Activated naive CD4-positive, alpha-beta T cell treated with anti-CD3 and anti-CD28 coated beads, Interleukin-2, amount 10 ng/mL, durations not matched to agents 7 days and 5 days (primary cell): ENCODE results near the gene NTM.
"Not testable (repeated sequence)": the region's sequence is repeated elsewhere in the genome, so short reads cannot be mapped to it uniquely, and the experiment has no call there.

Source experiments
- CTCF ChIA-PET: fragments of 350-600 bp; sonication (Branson Sonifier 250); formaldehyde crosslinking; loops from one replicate; lab custom pipeline; 2021; ENCODE audit warnings: antibody characterized with exemption; lab: Charles Lee
- DNase-seq: peaks from one replicate; pipeline ENCODE4 v3.0.0-alpha.2; 2020
- H3K27ac Mint-ChIP-seq: one replicate; pipeline ENCODE4 v1.8.0; 2021; ENCODE audit warnings: mild to moderate bottlenecking, moderate library complexity, mixed read lengths
- H3K27me3 Mint-ChIP-seq: one replicate; pipeline ENCODE4 v1.8.0; 2021; ENCODE audit warnings: mild to moderate bottlenecking, mixed read lengths
- H3K36me3 Mint-ChIP-seq: one replicate; pipeline ENCODE4 v1.8.0; 2021; ENCODE audit warnings: mixed read lengths
- H3K4me1 Mint-ChIP-seq: one replicate; pipeline ENCODE4 v1.8.0; 2021; ENCODE audit warnings: mixed read lengths
- H3K4me3 Mint-ChIP-seq: one replicate; pipeline ENCODE4 v1.8.0; 2021; ENCODE audit warnings: mild to moderate bottlenecking, moderate library complexity, mixed read lengths
- H3K9me3 Mint-ChIP-seq: one replicate; pipeline ENCODE4 v1.8.0; 2021; ENCODE audit warnings: mixed read lengths

NTM gene

GRCh38 chr11:132058211-132058772 is 687.9 kb downstream of the NTM start:
- H3K9me3 Mint-ChIP-seq: peaks cover 6% of the 10 kb centered on the region
- CTCF ChIA-PET: no interaction called here
- H3K27ac Mint-ChIP-seq: no peak overlapping the region
- DNase-seq: no peak
- H3K36me3 Mint-ChIP-seq: no peaks in the 10 kb centered on the region
- no peaks in the 10 kb centered on the region for H3K27me3 Mint-ChIP-seq
- no peaks in the 10 kb centered on the region for H3K4me1 Mint-ChIP-seq
- H3K4me3 Mint-ChIP-seq: no peak overlapping the region

- H3K4me3 Mint-ChIP-seq: no peak overlapping the region
- no peak overlapping the region for H3K27ac Mint-ChIP-seq
- no peaks in the 10 kb centered on the region for H3K36me3 Mint-ChIP-seq
- no peaks in the 10 kb centered on the region for H3K27me3 Mint-ChIP-seq
- H3K4me1 Mint-ChIP-seq: no peaks in the 10 kb centered on the region
- DNase-seq: no peak
- CTCF ChIA-PET: no interaction called here
- peaks cover 10% of the 10 kb centered on the region for H3K9me3 Mint-ChIP-seq
Observed at GRCh38 chr11:132060567-132060966, 690.2 kb downstream of the NTM start.

GRCh38 chr11:132062031-132062430 is 691.6 kb downstream of the NTM start:
- H3K9me3 Mint-ChIP-seq: peaks cover 10% of the 10 kb centered on the region
- DNase-seq: no peak
- H3K27ac Mint-ChIP-seq: no peak overlapping the region
- CTCF ChIA-PET: no interaction called here
- H3K27me3 Mint-ChIP-seq: no peaks in the 10 kb centered on the region
- H3K4me3 Mint-ChIP-seq: no peak overlapping the region
- H3K4me1 Mint-ChIP-seq: no peaks in the 10 kb centered on the region
- no peaks in the 10 kb centered on the region for H3K36me3 Mint-ChIP-seq

DNA sequence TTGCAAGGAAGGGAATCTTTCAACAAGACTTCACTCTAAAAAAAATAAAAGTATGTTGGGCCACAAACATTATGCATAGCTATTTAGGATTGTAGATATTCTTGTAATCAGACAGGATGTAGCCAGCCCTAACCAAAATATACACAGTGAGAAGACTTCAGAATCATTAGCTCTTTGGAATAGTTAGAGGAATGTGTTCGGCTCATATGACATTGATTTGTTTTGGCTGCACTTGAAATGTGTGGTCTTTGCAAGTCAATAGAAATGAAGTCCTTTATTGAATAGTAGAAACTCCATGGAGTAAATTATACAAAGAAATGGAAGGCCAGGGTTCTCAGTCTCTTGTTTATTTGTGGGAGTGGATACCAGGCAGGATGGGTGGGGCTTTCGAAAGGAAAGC is 692.1 kb downstream of the NTM start:
- H3K27me3 Mint-ChIP-seq: no peaks in the 10 kb centered on the region
- H3K4me3 Mint-ChIP-seq: no peak overlapping the region
- CTCF ChIA-PET: no interaction called here
- H3K4me1 Mint-ChIP-seq: no peaks in the 10 kb centered on the region
- H3K9me3 Mint-ChIP-seq: peaks cover 10% of the 10 kb centered on the region
- no peak for DNase-seq
- H3K36me3 Mint-ChIP-seq: no peaks in the 10 kb centered on the region
- no peak overlapping the region for H3K27ac Mint-ChIP-seq

- no peak for DNase-seq
- H3K4me3 Mint-ChIP-seq: no peak overlapping the region
- CTCF ChIA-PET: no interaction called here
Observed at GRCh38 chr11:132064987-132065620, 694.7 kb downstream of the NTM start.

GRCh38 chr11:132068556-132068955 is 698.1 kb downstream of the NTM start:
- Mint-ChIP-seq H3K4me1 (no peaks in the 10 kb centered on the region), H3K9me3 (peaks cover 25% of the 10 kb centered on the region), H3K4me3 (no peak overlapping the region), H3K27me3 (no peaks in the 10 kb centered on the region), H3K27ac (no peak overlapping the region), H3K36me3 (no peaks in the 10 kb centered on the region)
- no peak for DNase-seq
- CTCF ChIA-PET: no interaction called here

More at GRCh38 chr11:132064987-132065620, 694.7 kb downstream of the NTM start:
- Mint-ChIP-seq H3K27ac (no peak overlapping the region), H3K36me3 (no peaks in the 10 kb centered on the region), H3K27me3 (no peaks in the 10 kb centered on the region), H3K4me1 (no peaks in the 10 kb centered on the region), H3K9me3 (peaks cover 23% of the 10 kb centered on the region)

- H3K27ac Mint-ChIP-seq, H3K36me3 Mint-ChIP-seq, DNase-seq, H3K4me3 Mint-ChIP-seq, H3K27me3 Mint-ChIP-seq, CTCF ChIA-PET, H3K4me1 Mint-ChIP-seq: not testable (repeated sequence)
- peaks cover 22% of the 10 kb centered on the region for H3K9me3 Mint-ChIP-seq
Observed at GRCh38 chr11:132069593-132069992, 699.2 kb downstream of the NTM start.

GRCh38 chr11:132070907-132071306 is 700.5 kb downstream of the NTM start:
- H3K27me3 Mint-ChIP-seq, DNase-seq, H3K27ac Mint-ChIP-seq, CTCF ChIA-PET, H3K4me1 Mint-ChIP-seq, H3K36me3 Mint-ChIP-seq, H3K4me3 Mint-ChIP-seq: not testable (repeated sequence)
- peaks cover 22% of the 10 kb centered on the region for H3K9me3 Mint-ChIP-seq

DNA sequence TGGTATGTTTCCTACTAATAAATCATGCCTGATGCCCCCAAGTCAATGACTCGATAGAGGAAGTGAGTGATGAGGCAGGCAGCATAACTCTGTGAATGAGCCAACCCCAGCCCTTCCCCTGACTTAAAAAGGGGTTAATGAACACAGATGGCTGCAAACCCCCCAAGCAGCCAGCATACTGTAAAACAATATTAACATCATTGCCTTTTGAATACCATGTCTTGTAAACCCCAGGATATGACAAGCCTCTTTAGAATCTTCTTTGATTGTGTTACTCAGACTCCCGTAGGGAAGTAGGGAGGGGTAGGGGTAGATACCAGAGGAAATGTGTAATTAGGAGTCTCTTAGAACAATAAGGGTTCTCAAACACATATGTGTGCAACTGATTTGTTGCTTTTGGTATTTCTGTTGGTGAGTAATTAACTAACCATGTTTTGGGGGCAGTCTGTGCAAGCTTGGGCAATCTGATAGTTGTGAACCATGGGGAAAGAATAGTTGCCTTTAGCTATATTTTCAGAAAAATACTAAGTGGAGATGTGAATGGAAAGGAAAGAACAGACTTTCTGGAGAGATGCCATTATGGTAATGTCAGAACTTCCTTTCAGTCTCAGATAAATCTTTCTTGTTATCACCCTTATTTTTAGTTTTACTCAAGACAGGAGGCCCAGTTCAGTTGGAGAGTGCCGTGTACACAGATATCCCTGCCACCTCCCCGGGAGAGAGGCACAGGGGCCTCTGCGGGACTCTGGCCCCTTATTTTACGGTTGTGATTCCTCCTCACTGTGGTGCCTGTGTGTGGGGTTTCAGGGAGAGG is 701.8 kb downstream of the NTM start:
- DNase-seq: no peak
- no peaks in the 10 kb centered on the region for H3K4me1 Mint-ChIP-seq
- peaks cover 22% of the 10 kb centered on the region for H3K9me3 Mint-ChIP-seq
- no peaks in the 10 kb centered on the region for H3K27me3 Mint-ChIP-seq
- H3K36me3 Mint-ChIP-seq: no peaks in the 10 kb centered on the region
- no peak overlapping the region for H3K27ac Mint-ChIP-seq
- CTCF ChIA-PET: no interaction called here
- no peak overlapping the region for H3K4me3 Mint-ChIP-seq

DNA sequence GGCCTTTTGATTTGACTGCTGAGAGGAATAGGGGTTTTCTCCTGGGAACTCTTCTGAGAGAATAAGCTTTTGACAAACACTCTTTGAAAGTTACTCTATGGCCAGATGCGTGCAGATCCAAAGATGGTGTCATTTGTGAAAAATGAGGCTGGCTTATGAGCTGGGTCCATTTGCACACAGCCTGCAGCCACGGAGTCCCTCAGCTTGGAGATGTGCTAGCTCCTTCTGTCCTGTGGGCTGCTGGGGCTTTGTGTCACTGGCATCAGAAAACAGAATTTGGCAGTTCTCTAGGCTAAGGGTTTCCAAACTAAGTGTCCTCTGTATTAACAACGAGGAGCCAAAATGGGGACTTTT is 702.4 kb downstream of the NTM start:
- CTCF ChIA-PET: no interaction called here
- no peak overlapping the region for H3K27ac Mint-ChIP-seq

GRCh38 chr11:132073787-132074186 is 703.4 kb downstream of the NTM start:
- CTCF ChIA-PET: no interaction called here
- no peak overlapping the region for H3K27ac Mint-ChIP-seq
- no peaks in the 10 kb centered on the region for H3K27me3 Mint-ChIP-seq
- no peaks in the 10 kb centered on the region for H3K36me3 Mint-ChIP-seq
- DNase-seq: no peak
- H3K4me3 Mint-ChIP-seq: no peak overlapping the region
- H3K9me3 Mint-ChIP-seq: peaks cover 14% of the 10 kb centered on the region
- H3K4me1 Mint-ChIP-seq: no peaks in the 10 kb centered on the region

More for the DNA sequence above, 702.4 kb downstream of the NTM start:
- no peak overlapping the region for H3K4me3 Mint-ChIP-seq
- H3K36me3 Mint-ChIP-seq: no peaks in the 10 kb centered on the region
- no peaks in the 10 kb centered on the region for H3K27me3 Mint-ChIP-seq
- no peak for DNase-seq
- H3K4me1 Mint-ChIP-seq: no peaks in the 10 kb centered on the region
- peaks cover 20% of the 10 kb centered on the region for H3K9me3 Mint-ChIP-seq

GRCh38 chr11:132075447-132075846 is 705.0 kb downstream of the NTM start:
- CTCF ChIA-PET: no interaction called here
- Mint-ChIP-seq H3K27me3 (no peaks in the 10 kb centered on the region), H3K9me3 (peaks cover 3% of the 10 kb centered on the region), H3K4me1 (no peaks in the 10 kb centered on the region), H3K4me3 (no peak overlapping the region), H3K27ac (no peak overlapping the region), H3K36me3 (no peaks in the 10 kb centered on the region)
- DNase-seq: no peak

- peaks cover 2% of the 10 kb centered on the region for H3K9me3 Mint-ChIP-seq
- no peaks in the 10 kb centered on the region for H3K36me3 Mint-ChIP-seq
- H3K4me1 Mint-ChIP-seq: no peaks in the 10 kb centered on the region
- no peak overlapping the region for H3K4me3 Mint-ChIP-seq
- no peaks in the 10 kb centered on the region for H3K27me3 Mint-ChIP-seq
- CTCF ChIA-PET: no interaction called here
- no peak overlapping the region for H3K27ac Mint-ChIP-seq
- DNase-seq: no peak
Observed at GRCh38 chr11:132077416-132077815, 707.0 kb downstream of the NTM start.

GRCh38 chr11:132078264-132079076 is 708.1 kb downstream of the NTM start:
- CTCF ChIA-PET: no interaction called here
- H3K27me3 Mint-ChIP-seq: no peaks in the 10 kb centered on the region
- H3K9me3 Mint-ChIP-seq: peaks cover 3% of the 10 kb centered on the region
- no peak overlapping the region for H3K27ac Mint-ChIP-seq
- no peaks in the 10 kb centered on the region for H3K4me1 Mint-ChIP-seq
- no peak for DNase-seq
- H3K4me3 Mint-ChIP-seq: no peak overlapping the region
- H3K36me3 Mint-ChIP-seq: no peaks in the 10 kb centered on the region
